HG02870 (cell line): Measurements from ENCODE around the gene TRAPPC2L.
"Not testable (repeated sequence)": the region's sequence is repeated elsewhere in the genome, so short reads cannot be mapped to it uniquely, and the experiment has no call there.

Experiments
- ATAC-seq: cut with Tn5 transposase; IDR thresholded peaks from one replicate; pipeline ENCODE4 v1.9.1; 2021; ENCODE audit warnings: mild to moderate bottlenecking, moderate library complexity; ENCODE audit not compliant: unreplicated experiment

TRAPPC2L gene

DNA sequence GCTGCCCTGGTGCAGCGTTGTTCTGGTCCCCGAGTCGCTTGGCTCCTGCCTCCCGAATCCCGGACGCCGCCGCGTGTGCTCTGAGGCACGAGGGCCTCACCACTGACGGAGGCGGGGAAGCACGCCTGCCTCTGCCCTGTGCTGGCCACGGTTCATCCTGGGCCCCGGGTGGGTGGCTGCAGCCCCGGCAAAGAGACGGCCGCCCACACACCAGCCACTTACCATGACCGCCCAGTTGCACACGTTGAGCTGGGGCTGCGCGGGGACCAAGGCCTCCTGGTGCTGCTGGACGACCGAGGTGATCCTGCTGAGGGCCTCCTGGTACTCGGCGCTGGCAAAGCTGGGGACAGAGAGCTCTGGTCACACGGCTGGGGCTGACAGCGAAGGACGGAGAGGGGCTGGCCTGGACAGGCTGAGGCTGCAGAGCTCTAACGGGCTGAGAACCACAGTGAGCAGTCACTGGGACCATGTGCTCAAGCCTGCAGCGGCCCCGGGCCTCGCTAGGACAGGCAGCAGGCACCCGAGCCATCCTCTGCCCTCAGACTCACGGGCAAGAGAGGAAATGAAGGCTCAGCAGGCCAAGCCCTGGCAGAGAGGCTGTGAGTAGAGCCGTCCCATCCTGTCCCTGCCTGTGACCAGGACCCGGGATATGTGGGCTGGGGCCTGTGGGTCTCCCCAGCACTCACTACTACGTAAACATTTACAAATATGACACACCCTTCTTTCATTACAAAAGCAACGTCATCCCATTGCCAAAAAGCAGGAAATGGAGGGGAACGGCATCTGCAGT, 38.9 kb upstream of the TRAPPC2L start:
- ATAC-seq, result no peak

DNA sequence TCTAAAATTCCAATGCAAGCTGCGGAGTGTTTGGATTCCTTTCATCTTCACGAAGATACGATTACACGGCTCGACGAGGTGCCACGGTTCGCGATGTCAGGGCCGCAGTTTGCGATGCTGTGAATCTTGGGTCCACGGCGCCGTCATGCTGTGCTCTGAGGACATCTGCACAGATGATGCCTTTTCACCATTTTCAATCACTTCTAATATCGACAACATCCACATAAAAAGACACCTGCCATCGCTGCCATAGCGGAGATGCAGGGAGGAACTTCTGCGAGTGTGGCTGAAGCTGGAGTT, 38.4 kb upstream of the TRAPPC2L start:
- ATAC-seq, result no peak

DNA sequence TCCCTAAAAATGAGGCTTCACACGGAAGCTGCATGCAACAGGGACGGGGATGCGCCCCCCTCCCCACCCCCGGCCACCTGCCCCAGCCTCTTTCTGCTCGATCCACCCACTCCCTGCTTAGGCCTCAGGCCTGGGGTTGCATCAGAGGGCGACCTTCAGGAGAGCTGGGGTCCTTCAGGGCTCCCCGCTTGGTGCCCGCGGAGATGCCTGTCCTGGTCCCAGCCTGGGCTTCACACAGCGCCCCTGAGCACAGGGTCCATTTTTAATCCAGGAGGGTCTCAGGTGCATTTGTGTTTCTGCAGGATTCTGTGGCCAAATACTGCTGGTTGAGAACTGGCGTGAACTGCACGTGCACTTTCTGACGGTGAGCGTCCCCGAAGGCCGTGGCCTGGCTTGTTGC, 37.8 kb upstream of the TRAPPC2L start:
- ATAC-seq, result no peak

DNA sequence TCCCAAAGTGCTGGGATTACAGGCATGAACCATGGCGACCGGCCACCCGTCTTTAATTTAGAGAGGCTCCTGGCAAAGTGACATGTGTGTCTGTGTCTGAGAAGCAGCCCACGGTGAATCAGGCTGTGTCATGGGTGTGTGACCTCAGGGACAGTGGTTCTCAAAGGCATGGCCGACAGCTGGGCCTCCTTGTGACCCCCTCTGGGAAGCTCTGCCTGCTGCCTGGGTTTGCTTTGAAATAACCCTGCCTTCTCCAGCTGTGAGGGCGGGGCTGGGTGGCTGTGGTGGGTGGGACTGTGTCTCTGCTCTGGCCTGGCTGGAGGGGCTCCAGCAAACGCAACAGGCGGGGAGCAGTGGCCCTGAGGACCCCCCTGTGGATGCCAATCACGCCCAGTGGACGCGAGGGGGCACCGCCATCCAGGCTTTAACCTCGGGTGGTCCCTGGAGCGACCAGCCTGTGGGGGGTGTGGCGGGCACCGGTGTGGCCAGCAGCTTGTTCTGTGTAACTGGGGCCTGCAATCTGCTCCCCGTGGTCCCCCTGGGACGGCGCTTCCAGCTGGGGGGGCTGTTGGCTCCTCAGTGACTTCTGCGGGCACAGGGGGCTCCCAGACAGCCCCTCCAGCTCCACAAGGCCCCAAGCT, 36.4 kb upstream of the TRAPPC2L start:
- ATAC-seq, result no peak

DNA sequence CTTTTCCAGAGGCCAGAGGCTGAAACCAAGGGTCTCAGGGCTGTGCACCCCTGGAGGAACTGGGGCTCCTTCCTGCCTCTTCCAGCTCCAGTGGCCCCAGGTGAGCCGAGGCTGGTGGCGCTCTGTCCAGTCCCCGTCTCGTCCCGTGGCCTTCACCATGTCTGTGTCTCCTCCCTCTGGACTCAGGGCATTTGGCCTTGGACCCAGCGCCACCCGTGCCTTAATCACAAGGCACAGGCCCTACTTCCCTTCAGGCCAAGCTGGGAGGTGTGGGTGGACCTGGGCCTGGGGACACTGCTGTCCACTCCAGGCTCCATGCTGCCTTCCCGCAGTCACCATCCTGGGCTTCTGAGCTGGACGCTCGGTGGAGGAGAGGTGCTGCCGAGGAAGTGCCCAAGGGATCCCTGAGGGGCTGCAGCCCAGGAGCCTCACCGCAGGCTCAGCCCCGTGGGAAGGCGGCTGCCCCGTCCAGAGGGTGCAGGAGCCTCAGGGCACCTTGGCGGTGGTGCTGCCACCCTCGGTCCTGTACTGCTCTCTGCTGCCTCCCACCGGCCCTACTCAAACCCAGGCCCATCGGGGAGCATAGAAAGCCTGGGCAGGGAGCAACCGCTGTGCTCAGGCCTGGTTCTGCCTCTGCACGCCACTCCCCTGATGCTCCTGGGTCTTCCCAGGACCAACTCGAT, 35.6 kb upstream of the TRAPPC2L start:
- no peak for ATAC-seq

DNA sequence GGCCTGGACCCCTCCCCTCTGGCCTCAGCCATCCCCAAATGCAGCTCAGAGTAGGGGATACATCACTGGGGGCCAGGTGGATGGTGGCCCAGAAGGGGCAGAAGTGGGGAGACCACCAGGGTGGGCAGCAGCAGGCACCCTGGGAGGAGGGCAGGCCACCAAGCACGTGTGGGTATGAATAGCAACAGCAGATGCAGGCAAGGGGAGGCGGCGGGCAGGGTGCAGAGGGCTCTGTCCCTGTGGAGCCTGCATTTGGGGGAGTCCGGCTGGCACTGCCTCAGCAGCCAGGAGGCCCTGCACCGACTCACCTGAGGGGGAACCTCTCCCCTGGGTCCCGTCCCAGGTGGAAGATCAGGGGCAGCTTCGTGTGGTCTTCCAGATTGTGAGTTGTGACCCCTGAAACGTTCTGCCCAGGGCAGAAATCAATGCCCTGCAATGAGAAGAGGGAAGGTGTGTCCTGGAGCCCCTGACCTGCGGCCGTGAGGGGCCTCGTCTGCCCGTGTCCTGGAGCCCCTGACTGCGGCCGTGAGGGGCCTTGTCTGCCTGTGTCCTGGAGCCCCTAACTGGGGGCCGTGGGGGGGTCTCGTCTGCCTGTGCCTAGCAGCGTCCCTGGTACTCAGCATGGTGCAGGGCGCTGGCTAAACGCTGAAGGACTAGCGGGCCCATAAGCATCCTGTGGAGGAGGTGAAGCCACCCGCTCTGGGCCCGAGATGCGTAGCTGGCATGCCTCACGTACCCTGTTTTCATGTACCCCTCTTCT, 34.5 kb upstream of the TRAPPC2L start:
- no peak for ATAC-seq

DNA sequence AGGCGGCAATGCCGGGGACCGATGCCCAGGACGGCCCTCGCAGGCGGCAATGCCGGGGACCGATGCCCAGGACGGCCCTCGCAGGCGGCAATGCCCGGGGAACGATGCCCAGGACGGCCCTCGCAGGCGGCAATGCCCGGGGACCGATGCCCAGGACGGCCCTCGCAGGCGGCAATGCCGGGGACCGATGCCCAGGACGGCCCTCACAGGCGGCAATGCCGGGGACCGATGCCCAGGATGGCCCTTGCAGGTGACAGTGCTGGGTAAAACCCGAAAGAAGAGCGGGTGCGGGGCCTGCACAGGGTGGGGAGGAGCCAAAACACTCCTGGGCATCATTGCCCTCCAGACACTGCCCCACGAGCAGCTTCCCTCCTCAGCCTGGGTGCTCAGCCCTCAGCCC, 33.3 kb upstream of the TRAPPC2L start:
- not testable (repeated sequence) for ATAC-seq

DNA sequence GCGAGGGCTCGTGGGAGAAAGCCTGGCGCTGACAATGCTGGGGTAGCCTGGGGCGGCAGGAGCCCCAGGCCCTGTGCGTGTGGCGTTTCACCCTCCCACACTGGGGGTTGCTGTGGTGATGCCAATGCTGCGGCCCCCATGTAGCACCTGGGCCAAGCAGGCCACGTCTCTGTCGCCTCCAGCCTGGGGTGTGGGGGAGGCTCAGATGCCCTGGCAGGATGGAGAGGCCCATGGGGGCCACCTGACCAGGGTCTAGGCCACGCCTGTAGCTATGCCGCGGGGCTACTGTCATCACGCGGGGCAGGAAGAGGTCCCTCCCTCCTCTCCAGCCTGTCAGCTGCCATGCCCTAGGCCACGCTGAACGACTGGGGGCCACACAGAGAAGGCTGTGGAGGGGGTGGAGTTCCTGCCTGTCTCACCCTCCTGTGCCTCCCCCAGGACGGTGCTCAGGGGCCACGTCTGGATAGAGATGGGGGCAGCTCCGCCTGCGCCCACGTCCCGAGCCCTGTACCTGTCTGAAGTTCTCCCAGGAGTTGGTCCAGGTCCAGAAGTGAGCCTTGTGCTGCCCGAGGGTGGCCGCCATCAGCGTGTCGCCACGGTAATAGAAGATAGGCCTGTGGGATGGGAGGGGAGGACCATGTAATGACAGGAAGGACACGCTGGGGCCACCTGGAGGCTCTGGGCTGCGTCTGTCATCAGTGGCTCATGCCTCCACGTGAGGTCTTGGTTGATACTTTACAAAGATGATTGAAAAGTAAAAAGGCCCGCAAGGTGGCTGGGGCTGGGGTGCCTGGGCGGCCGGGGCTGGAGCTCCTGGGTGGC, 32.5 kb upstream of the TRAPPC2L start:
- no peak for ATAC-seq

DNA sequence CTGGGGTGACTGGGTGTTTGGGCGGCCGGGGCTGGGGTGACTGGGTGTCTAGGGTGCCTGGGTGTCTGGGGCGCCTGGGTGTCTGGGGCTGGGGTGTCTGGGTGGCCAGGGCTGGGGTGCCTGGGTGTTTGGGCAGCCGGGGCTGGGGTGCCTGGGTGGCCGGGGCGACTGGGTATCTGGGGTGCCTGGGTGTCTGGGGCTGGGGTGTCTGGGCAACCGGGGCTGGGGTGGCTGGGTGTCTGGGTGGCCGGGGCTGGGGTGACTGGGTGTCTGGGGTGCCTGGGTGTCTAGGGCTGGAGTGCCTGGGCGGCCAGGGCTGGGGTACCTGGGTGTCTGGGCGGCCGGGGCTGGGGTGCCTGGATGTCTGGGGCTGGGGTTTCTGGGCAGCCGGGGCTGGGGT, 31.8 kb upstream of the TRAPPC2L start:
- ATAC-seq, result no peak

DNA sequence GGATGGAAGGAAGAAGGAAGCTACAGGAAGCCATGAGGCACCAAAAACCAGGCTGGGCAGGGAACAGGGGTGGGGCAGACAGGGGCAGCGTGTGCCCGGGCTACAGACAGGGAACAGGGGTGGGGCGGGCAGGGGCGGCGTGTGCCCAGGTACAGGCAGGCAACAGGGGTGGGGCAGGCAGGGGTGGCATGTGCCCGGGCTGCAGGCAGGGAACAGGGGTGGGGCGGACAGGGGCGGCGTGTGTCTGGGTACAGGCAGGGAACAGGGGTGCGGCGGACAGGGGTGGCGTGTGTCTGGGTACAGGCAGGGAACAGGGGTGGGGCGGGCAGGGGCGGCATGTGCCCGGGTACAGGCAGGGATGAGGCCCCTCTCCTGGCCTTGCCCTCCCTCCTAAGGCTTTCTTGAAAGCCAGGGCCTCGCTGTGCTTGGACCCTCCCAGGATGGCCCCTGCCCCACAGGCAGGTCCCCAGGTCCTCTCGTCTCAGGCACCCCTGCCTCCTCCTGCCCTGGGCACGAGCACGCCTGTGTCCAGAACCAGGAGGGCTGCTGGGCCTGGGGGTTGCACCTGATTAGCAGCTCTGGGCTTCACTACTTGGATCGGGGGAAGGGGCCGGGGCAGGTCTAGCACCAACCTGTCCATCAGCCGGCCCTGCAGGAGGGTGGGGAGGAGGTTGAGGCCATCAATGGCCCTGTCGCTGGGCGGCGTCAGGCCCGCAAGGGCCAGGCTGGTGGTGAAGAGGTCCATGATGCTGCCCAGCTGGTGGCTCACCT, 30.7 kb upstream of the TRAPPC2L start:
- ATAC-seq, result no peak

DNA sequence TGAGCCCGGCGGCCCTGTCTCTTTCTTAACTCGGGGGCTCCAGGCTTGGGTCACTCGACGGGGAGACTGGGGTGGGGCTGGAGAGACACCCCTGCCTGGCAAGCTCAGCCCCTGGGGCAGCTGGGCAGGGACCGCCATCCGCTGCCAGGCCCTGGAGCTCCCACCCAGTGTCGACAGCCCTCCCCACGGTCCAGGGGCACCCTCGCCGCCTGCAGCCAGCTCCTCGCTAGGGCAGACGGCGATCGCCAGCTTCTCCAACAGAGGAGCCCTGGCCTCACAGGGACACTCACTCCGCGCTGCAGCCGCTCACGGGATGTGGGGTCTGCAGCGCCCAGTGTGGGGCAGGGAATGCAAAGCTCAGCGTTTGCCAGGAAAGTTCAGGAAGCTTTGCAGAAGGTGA, 29.2 kb upstream of the TRAPPC2L start:
- no peak for ATAC-seq

DNA sequence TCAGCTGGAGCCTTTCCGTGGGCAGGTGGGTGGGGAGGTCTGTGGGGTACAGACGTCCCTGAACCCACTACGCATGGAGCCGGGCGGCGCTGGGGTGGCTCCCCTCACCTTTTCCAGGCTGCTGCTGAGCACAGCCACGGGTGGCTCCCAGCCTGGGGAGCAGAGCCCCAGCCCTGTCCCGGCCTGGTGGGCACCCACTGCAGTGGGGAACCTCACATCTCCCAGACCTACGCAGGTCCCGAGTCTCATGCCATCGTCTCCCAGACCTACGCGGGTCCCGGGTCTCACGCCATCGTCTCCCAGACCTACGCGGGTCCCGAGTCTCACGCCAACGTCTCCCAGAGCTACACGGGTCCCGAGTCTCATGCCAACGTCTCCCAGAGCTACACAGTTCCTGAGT, 28.2 kb upstream of the TRAPPC2L start:
- ATAC-seq, result no peak

DNA sequence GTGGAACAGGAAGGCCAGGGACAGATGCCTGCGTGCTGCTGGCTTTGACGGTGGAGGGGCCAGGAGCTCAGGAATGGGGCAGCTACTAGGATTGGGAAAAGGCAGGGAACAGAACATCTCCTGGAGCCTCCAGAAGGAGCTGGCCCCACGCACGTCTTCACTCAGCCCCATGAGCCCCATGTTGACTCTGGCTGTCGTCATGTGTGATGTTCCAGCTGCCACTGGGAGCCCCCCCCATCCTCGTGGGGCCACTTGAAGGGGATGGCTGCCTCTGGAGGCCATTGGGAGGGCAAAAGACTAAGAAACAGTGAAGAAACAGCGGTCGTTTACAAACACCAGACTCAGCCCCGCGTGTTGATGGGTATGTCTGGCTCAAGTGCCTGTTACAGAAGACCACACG, 26.7 kb upstream of the TRAPPC2L start:
- no peak for ATAC-seq

DNA sequence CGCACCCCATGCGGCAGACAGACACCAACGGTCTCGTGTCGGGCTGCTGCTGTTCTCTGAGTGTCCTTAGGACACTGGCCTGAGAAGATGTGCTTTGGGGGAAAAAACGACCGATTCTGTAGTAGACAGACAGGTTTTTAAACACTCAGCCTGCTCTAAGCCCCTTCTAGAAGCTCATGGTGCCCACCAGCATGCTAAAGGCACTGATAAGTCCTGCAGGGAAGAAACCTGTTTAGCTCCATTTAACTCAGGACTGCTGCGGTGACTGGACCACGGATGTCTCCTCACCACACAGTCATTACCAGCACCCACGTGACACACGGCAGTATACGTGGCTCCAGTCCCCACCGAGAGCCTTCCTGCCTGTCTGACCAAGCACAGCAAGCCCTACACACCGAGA, 26.1 kb upstream of the TRAPPC2L start:
- ATAC-seq, result no peak

DNA sequence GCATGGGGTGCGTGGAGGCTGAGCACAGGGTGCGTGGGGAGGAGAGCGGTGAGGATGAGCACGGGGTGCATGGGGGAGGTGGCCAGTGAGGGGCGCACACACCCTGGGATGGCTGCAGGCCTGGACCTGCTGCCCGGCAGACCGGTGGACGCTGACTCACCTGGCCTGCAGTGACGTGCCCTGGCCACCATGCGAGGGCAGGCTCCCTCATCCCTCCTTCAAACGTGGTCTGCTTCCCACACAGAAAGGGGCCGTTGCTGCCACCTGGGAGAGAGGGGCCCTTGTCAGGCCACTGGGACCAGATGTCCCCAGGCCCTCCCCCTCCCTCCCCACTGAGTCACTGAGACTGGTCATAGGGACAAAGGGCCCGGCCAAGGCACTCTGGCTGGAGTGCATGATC, 25.1 kb upstream of the TRAPPC2L start:
- no peak for ATAC-seq

DNA sequence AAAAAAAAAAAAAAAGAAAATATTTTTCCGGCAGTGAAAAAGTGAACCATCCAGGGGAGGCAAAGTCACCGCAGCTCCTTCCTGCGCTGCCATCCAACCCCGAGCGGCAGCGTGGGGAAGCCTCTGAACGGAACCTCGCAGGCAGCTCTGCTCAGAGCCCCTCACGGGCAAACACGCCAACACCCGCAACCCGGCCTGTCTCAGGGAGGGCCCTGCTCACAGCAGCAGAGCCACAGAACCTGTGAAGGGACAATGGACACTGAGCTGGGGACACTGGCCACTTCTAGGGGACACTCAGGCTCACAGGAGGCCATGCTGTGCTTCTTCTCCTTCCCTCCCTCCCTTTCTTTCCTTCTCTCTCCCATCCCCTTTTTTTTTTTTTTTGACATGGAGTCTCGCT, 23.8 kb upstream of the TRAPPC2L start:
- no peak for ATAC-seq

DNA sequence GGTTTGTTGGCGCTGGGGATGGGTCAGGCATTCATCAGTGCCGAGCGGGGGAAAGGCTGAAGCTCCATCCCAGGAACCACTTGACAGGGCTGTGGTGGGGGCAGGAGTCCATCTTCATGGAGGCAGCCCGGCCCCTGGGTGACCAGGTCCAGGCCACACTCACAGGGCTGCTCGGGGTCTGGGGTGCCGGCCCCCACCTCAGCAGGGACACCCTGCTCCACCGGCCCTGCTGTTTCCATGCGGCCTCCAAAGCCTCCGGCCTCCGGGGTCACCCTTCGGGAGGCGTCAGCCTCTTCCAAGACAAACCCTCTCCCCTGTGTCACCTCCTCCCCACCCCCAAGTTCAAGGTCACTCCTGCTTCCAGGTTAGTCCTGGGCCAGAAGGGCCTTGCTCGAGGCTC, 22.3 kb upstream of the TRAPPC2L start:
- ATAC-seq, result no peak

DNA sequence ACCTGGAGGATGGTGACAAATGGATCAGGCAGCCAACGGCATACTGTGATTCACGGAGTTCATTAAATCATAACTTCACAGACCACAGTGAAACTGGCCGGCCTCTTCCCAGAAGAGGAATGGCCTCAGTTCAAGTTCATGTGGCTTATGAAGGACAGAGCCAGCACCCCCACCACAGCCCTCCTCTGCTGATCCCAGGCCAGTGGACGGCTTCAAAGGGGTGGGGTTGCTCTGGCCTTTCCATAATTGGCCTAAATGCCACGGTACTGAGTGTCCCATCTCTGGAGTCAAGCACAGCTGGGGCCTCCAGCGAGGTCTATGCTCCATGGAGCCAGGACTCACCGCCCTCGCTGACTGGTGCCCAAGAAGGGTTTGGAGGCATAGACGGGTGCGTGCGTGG, 21.5 kb upstream of the TRAPPC2L start:
- no peak for ATAC-seq

DNA sequence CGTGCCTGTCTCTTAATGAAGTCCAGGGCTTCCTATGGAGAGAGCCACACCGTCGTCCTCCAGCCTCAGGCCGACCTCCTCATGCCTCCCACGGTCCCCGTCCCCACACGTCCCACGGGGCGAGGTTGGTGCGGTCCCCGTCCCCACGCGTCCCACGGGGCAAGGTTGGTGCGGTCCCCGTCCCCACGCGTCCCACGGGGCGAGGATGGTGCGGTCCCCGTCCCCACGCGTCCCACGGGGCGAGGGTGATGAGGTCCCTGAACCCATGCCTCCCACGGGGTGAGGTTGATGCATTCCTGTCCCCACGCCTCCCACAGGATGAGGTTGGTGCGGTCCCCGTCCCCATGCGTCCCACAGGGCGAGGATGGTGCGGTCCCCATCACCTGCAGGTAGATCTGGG, 21.1 kb upstream of the TRAPPC2L start:
- no peak for ATAC-seq

DNA sequence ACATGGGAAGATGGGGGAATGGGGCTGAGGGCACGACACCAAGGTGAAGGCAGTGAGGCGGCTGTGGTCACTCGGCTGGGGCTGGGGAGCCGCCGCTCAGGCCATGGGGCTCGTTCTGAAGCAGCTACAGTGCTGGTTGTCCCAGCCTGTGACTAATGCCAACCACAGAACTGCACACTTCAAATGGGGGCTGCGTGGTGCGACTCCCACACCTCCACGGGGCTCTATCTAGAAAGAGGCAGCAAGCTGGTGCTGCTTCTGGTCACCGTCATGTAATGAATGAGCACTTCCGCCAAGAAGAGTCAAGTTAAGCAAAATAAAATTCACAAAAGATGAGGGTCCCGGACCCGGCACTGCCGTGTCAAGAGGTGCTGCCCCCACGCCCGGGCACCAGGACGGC, 20.1 kb upstream of the TRAPPC2L start:
- no peak for ATAC-seq
